IPS DF 6.9 (cell line): ENCODE data around the gene FXYD4.
"Not testable (repeated sequence)": the region's sequence is repeated elsewhere in the genome, so short reads cannot be mapped to it uniquely, and the experiment has no call there.

ENCODE experiments used
- DNase-seq: peaks from one replicate; pipeline ENCODE4 v3.0.0-alpha.2; 2013; ENCODE audit warnings: low read depth, low spot score
- H3K27ac ChIP-seq: one replicate; pipeline ENCODE4 v1.5.1; 2013; ENCODE audit warnings: low read length, control low read depth
- H3K27me3 ChIP-seq: 2 replicates; pipeline ENCODE4 v1.6.1; 2013; ENCODE audit warnings: mild to moderate bottlenecking, low read length; ENCODE audit not compliant: control insufficient read depth, insufficient read depth
- H3K36me3 ChIP-seq: 2 replicates; pipeline ENCODE4 v1.6.1; 2013; ENCODE audit warnings: low read length; ENCODE audit not compliant: control insufficient read depth, insufficient read depth
- H3K4me1 ChIP-seq: 2 replicates; pipeline ENCODE4 v1.6.1; 2013; ENCODE audit warnings: low read length; ENCODE audit not compliant: control insufficient read depth, insufficient read depth
- H3K4me3 ChIP-seq: 2 replicates; pipeline ENCODE4 v1.5.1; 2013; ENCODE audit warnings: mild to moderate bottlenecking, low read length
- H3K9me3 ChIP-seq: 2 replicates; pipeline ENCODE4 v1.6.1; 2013; ENCODE audit warnings: low read length, inconsistent platforms; ENCODE audit not compliant: control insufficient read depth, insufficient read depth
- WGBS: extraction: QIAGEN DNeasy Blood & Tissue Kit; methylation state at CpG from one replicate; pipeline ENCODE4 v1.1.7; 2013; ENCODE audit warnings: mixed read lengths, missing lambda C conversion rate; ENCODE audit not compliant: insufficient read length, insufficient coverage; 5-methylcytosine and 5-hydroxymethylcytosine counted together

The FXYD4 gene

DNA sequence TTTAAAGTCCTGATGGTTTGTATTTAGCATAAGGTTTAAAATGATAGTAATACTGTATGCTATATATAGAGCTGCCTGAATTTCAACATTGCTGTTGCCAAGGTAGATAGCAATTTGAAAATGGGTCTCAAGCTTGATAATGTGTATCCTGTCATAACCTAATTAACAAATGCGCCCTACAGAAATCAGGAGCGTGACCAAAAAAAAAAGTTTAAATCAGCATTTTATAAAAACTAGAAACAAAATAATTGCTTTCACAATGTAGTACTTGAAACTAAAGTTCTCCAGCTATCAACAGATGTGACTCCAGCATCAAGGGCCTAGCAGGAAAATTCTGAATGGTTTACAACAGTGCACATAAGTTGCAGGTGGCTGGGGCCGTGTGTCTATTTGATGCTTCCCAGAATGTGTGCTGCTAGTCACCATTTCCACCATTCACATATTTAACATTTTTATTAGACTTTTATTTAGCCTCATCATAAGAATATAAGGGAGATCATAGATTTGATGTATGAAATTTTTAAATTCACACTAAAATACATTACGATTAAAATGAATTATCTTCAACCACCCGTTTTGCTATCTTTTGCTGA, 14.1 kb downstream of the FXYD4 start:
- WGBS: no CpG with 5 or more reads among the region's 5 CpGs
- H3K36me3 ChIP-seq: peaks cover 27% of the 10 kb centered on the region; the same call in 1 of the 2 replicates
- no peak overlapping the region for H3K4me3 ChIP-seq
- H3K4me1 ChIP-seq: no peaks in the 10 kb centered on the region
- no peak for DNase-seq
- H3K9me3 ChIP-seq: no peaks in the 10 kb centered on the region
- no peaks in the 10 kb centered on the region for H3K27me3 ChIP-seq
- no peak overlapping the region for H3K27ac ChIP-seq

DNA sequence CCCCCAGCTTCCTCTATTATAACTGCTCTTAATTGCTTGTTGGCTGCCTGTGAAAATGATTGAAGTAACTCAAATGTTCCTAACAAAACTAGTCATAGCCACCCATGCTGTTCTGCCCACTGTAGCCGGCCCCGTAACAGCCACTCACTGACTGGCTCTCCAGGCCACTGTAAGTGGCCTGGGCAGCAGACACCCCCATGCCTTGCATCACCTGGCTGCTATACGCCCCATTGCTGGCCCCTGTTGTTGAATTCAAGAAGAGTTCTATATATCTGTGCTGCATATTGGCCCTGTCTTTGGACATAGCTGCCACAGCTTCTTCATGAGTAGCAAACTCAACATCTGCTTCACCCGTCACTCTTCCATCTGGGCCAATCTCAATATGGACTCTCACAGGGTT, 15.1 kb downstream of the FXYD4 start:
- H3K36me3 ChIP-seq: peaks cover 30% of the 10 kb centered on the region; the same call in 1 of the 2 replicates
- H3K4me3 ChIP-seq: no peak overlapping the region
- no peaks in the 10 kb centered on the region for H3K9me3 ChIP-seq
- no peaks in the 10 kb centered on the region for H3K27me3 ChIP-seq
- H3K4me1 ChIP-seq: no peaks in the 10 kb centered on the region
- WGBS: no CpG with 5 or more reads among the region's 4 CpGs
- no peak overlapping the region for H3K27ac ChIP-seq
- no peak for DNase-seq

DNA sequence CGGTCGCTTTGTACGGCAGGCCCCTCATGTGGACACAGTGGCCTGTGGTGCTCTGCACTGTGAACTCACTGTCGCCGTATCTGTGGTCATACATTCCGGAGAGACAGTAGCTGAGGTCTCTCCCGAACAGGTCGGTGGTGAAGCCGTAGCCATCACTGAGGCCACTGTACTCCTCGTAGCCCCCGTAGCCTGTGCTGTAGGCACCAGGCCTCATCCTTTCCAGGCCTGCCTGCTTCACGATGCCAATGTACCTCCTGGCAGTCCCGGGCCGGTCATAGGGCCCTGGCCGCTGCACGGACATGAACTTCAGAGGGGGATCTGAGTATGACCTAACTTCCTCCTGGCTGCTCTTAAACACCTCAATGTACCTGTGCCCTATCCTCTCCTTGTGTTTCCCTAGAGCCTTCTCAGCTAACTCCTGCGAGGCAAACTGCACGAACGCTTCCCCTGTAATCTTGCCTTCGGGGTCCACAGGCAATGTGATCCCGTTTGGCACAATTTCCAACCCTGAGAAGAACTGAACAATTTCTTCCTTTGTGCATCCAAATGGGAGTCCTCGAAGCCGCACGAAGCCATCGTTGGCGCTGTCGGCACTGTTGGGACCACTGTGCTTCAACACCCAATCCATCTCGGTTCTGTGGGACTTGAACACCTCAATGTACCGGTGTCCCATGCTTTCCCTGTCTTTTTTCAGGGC, 15.7 kb downstream of the FXYD4 start:
- WGBS: no CpG with 5 or more reads among the region's 29 CpGs
- H3K27ac ChIP-seq: no peak overlapping the region
- no peaks in the 10 kb centered on the region for H3K9me3 ChIP-seq
- H3K27me3 ChIP-seq: no peaks in the 10 kb centered on the region
- H3K36me3 ChIP-seq: peaks cover 34% of the 10 kb centered on the region; the same call in 1 of the 2 replicates
- H3K4me1 ChIP-seq: no peaks in the 10 kb centered on the region
- DNase-seq: no peak
- H3K4me3 ChIP-seq: no peak overlapping the region

DNA sequence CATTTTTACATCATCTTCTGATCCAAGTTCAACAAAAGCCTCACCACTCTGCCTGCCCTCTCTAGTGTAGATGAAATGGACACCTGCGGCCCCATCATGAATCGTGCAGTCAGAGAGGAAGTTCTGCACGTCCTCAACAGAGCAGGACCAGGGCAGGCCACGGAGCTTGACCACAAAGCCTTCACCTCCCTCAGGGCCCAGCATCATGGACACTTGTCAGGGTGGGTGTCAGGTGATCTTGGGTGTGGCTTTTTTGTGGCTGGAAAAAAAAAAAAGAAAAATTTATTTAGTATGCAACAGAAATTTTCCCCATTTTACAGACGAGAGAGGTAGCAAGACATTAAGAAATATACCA, 16.2 kb downstream of the FXYD4 start:
- no peak overlapping the region for H3K27ac ChIP-seq

DNA sequence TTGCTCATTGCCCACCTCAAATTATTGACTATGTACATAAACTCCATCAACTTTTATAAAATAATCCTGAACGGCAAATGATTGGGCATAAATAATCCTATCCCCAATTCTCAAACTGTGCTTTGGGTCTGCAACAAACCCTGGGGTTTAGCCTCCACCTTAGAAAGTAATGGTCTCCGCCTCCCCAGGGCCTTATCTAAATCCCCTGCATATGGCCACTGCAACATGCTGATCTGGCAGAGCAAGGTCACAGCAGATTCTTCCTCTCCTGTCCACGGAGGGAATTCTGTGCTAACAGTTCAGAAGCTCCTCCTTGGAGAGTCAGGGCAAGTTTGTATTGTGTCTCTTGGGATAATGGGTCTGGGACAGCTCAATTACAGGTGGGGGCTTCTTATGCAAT, 18.4 kb downstream of the FXYD4 start:
- Histone ChIP-seq H3K9me3 (no peaks in the 10 kb centered on the region), H3K27ac (no peak overlapping the region), H3K27me3 (no peaks in the 10 kb centered on the region), H3K36me3 (peaks cover 46% of the 10 kb centered on the region; the same call in 1 of the 2 replicates), H3K4me1 (no peaks in the 10 kb centered on the region), H3K4me3 (no peak overlapping the region)
- no CpG with 5 or more reads among the region's 3 CpGs for WGBS
- DNase-seq: no peak

More for the DNA sequence above, 16.2 kb downstream of the FXYD4 start:
- no CpG with 5 or more reads among the region's 5 CpGs for whole genome bisulfite sequencing
- DNase-seq: no peak
- H3K4me3 ChIP-seq: no peak overlapping the region
- H3K9me3 ChIP-seq: no peaks in the 10 kb centered on the region
- no peaks in the 10 kb centered on the region for H3K4me1 ChIP-seq
- peaks cover 34% of the 10 kb centered on the region; the same call in 1 of the 2 replicates for H3K36me3 ChIP-seq
- H3K27me3 ChIP-seq: no peaks in the 10 kb centered on the region

DNA sequence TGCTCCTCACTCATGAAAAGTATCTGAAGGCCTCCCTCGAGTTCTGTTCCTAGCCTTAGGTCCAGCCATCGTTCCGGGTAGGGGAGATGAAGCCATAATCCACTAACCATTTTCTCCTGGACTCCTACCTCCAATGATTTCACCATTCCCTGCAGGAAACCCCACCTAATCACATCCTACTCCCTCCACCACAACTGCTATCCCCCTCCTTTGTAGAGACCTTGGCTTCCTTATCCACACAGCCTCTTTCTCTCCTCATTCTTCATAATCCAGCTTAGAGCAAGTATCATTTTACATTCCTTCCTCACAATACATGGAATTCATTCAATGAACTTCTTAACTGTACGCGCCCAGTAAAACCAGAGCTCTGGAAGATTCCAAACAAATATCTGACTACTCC, 18.9 kb downstream of the FXYD4 start:
- no CpG with 5 or more reads among the region's 5 CpGs for WGBS
- Histone ChIP-seq H3K36me3 (peaks cover 46% of the 10 kb centered on the region; the same call in 1 of the 2 replicates), H3K9me3 (no peaks in the 10 kb centered on the region), H3K27ac (no peak overlapping the region), H3K27me3 (no peaks in the 10 kb centered on the region), H3K4me1 (no peaks in the 10 kb centered on the region), H3K4me3 (no peak overlapping the region)
- no peak for DNase-seq

DNA sequence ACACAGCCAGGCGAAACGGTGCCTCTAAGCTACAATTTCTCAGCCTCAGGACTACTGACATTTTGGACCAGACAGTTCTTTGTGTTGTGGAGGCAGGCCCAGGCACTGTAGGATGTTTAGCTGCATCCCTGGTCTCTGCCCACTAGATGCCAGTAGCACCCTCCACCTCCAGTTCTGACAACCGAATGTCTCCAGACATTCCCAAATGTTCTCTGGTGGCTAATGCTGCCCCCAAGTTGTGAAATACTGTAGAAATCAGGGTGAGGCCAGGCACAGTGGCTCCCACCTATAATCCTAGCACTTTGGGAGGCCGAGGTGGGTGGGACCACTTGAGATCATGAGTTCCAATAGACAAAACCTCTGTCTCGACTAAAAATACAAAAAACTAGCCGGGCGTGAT, 19.3 kb downstream of the FXYD4 start:
- Histone ChIP-seq H3K4me1 (no peaks in the 10 kb centered on the region), H3K9me3 (no peaks in the 10 kb centered on the region), H3K27ac (no peak overlapping the region), H3K27me3 (no peaks in the 10 kb centered on the region), H3K36me3 (peaks cover 46% of the 10 kb centered on the region; the same call in 1 of the 2 replicates), H3K4me3 (no peak overlapping the region)
- no peak for DNase-seq
- no CpG with 5 or more reads among the region's 7 CpGs for WGBS

DNA sequence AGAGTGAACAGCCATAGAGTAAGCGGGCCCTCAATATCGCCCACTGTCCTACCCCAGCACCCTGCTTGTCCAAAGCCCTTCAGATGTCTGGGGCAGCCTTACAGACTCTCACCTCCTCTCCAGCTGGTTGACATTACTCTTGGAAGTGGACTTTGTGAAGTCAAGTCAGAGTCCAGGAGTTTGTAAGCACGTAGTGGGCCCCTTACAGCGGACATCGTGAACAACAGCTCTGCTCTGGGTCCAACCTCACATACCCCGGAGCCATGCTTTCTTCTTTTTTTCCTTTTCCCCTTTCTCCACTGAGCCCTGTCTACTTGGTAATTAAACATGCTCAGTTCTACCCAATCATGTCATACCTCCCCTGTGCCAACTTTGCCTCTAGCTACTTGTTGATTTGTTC, 20.1 kb downstream of the FXYD4 start:
- no peak for DNase-seq
- H3K36me3 ChIP-seq: peaks cover 45% of the 10 kb centered on the region; the same call in 1 of the 2 replicates
- no peak overlapping the region for H3K27ac ChIP-seq
- no CpG with 5 or more reads among the region's 6 CpGs for WGBS
- no peaks in the 10 kb centered on the region for H3K27me3 ChIP-seq
- no peak overlapping the region for H3K4me3 ChIP-seq
- no peaks in the 10 kb centered on the region for H3K9me3 ChIP-seq
- no peaks in the 10 kb centered on the region for H3K4me1 ChIP-seq

DNA sequence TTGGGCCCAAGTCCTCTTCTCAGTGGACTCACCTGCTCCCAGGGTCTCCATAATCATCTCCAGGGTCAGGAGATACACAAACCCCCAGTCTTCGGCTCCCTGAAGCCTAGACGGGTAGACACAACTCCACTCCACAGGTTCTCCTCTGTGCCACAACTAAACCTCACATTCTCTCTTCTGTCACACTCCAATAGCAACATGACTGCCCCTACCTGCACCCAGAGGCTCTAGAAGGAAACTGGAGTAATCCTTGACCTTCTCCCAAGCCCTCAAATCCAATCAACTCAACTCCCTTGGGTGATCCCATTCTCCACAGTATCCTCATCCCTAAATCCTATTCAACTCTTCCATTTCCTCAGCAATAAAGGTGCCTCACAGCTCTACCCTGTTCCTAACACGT, 21.3 kb downstream of the FXYD4 start:
- DNase-seq: no peak
- H3K9me3 ChIP-seq: no peaks in the 10 kb centered on the region
- no peaks in the 10 kb centered on the region for H3K4me1 ChIP-seq
- H3K27ac ChIP-seq: no peak overlapping the region
- peaks cover 32% of the 10 kb centered on the region; the same call in 1 of the 2 replicates for H3K36me3 ChIP-seq
- no peaks in the 10 kb centered on the region for H3K27me3 ChIP-seq
- H3K4me3 ChIP-seq: no peak overlapping the region
- WGBS: no CpG with 5 or more reads among the region's 3 CpGs

DNA sequence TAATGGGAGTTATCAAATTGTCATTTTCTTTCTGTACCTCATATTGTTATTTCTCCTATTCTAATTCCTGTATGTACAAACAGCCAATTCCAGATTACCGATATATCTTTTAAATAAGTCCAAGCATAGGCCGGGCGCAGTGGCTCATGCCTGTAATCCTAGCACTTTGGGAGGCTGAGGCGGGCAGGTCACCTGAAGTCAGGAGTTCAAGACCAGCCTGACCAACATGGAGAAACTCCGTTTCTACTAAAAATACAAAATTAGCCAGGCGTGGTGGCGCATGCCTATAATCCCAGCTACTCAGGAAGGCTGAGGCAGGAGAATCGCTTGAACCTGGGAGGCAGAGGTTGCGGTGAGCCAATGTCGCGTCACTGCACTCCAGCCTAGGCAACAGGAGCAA, 21.8 kb downstream of the FXYD4 start:
- H3K36me3 ChIP-seq: peaks cover 32% of the 10 kb centered on the region; the same call in 1 of the 2 replicates
- not testable (repeated sequence) for H3K4me3 ChIP-seq, H3K27me3 ChIP-seq, H3K9me3 ChIP-seq, H3K4me1 ChIP-seq, DNase-seq, H3K27ac ChIP-seq
- no CpG with 5 or more reads among the region's 11 CpGs for WGBS
